ENCODE data around the gene HLA-E. TPM values are rescaled to one million over a fixed set of nuclear protein-coding genes. Genes with fewer than 3 reads are reported as not detected.

Gene HLA-E
- total RNA-seq, result 100 to 1,000 TPM; 440 to 636 TPM
- polyA plus RNA-seq (ENCODE audit: insufficient read length in 6 of 6), result 100 to 1,000 TPM; 184 to 210 (median 196) TPM
- long read RNA-seq, donor 1, transcript HLA-E-201 (8 exons, 2,601 nt), result major isoform, 73 of 144 reads
- long read RNA-seq, donor 1, transcript HLA-E-202 (2 exons, 726 nt), result minor isoform, 6 of 144 reads
- long read RNA-seq, donor 1, partial matches to known transcripts, result 65 of 144 reads
- long read RNA-seq, donor 1, other reads (novel, unspliced or antisense), result 0 of 144 reads
- long read RNA-seq, donor 2, transcript HLA-E-201 (8 exons, 2,601 nt), result major isoform, 36 of 167 reads
- long read RNA-seq, donor 2, partial matches to known transcripts, result 122 of 167 reads
- long read RNA-seq, donor 2, other reads (novel, unspliced or antisense), result 7 of 167 reads
- long read RNA-seq, donor 3, transcript HLA-E-201 (8 exons, 2,601 nt), result major isoform, 60 of 70 reads
- long read RNA-seq, donor 3, partial matches to known transcripts, result 0 of 70 reads
- long read RNA-seq, donor 3, other reads (novel, unspliced or antisense), result 9 of 70 reads
- long read RNA-seq, donor 4, transcript HLA-E-201 (8 exons, 2,601 nt), result major isoform, 569 of 689 reads
- long read RNA-seq, donor 4, partial matches to known transcripts, result 59 of 689 reads
- long read RNA-seq, donor 4, other reads (novel, unspliced or antisense), result 61 of 689 reads
- long read RNA-seq, donor 5, transcript HLA-E-202 (2 exons, 726 nt), result minor isoform, 7 of 108 reads
- long read RNA-seq, donor 5, transcript HLA-E-201 (8 exons, 2,601 nt), result major isoform, 54 of 108 reads
- long read RNA-seq, donor 5, partial matches to known transcripts, result 34 of 108 reads
- long read RNA-seq, donor 5, other reads (novel, unspliced or antisense), result 13 of 108 reads
- long read RNA-seq, donor 6, transcript HLA-E-201 (8 exons, 2,601 nt), result major isoform, 54 of 120 reads
- long read RNA-seq, donor 6, partial matches to known transcripts, result 58 of 120 reads
- long read RNA-seq, donor 6, other reads (novel, unspliced or antisense), result 5 of 120 reads
- long read RNA-seq, donor 7, transcript HLA-E-201 (8 exons, 2,601 nt), result major isoform, 49 of 62 reads
- long read RNA-seq, donor 7, partial matches to known transcripts, result 12 of 62 reads
- long read RNA-seq, donor 7, other reads (novel, unspliced or antisense), result 0 of 62 reads
- long read RNA-seq, donor 8, transcript HLA-E-201 (8 exons, 2,601 nt), result major isoform, 47 of 78 reads
- long read RNA-seq, donor 8, partial matches to known transcripts, result 23 of 78 reads
- long read RNA-seq, donor 8, other reads (novel, unspliced or antisense), result 6 of 78 reads
- long read RNA-seq, donor 9, result 0 reads
- long read RNA-seq, donor 10, transcript HLA-E-201 (8 exons, 2,601 nt), result major isoform, 1,199 of 1,364 reads
- long read RNA-seq, donor 10, partial matches to known transcripts, result 100 of 1,364 reads
- long read RNA-seq, donor 10, other reads (novel, unspliced or antisense), result 65 of 1,364 reads
- long read RNA-seq, donor 11, transcript HLA-E-201 (8 exons, 2,601 nt), result major isoform, 22 of 30 reads
- long read RNA-seq, donor 11, partial matches to known transcripts, result 0 of 30 reads
- long read RNA-seq, donor 11, other reads (novel, unspliced or antisense), result 8 of 30 reads
- long read RNA-seq, donor 12, transcript HLA-E-201 (8 exons, 2,601 nt), result major isoform, 39 of 64 reads
- long read RNA-seq, donor 12, partial matches to known transcripts, result 15 of 64 reads
- long read RNA-seq, donor 12, other reads (novel, unspliced or antisense), result 10 of 64 reads

DNA sequence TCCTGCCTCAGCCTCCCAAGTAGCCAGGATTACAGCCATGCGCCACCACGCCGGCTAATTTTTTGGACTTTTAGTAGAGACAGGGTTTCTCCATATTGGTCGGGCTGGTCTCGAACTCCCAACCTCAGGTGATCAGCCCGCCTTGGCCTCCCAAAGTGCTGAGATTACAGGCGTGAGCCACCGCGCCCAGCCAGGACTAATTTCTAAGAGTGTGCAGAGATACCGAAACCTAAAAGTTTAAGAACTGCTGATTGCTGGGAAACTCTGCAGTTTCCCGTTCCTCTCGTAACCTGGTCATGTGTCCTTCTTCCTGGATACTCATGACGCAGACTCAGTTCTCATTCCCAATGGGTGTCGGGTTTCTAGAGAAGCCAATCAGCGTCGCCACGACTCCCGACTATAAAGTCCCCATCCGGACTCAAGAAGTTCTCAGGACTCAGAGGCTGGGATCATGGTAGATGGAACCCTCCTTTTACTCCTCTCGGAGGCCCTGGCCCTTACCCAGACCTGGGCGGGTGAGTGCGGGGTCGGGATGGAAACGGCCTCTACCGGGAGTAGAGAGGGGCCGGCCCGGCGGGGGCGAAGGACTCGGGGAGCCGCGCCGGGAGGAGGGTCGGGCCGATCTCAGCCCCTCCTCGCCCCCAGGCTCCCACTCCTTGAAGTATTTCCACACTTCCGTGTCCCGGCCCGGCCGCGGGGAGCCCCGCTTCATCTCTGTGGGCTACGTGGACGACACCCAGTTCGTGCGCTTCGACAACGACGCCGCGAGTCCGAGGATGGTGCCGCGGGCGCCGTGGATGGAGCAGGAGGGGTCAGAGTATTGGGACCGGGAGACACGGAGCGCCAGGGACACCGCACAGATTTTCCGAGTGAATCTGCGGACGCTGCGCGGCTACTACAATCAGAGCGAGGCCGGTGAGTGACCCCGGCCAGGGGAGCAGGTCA is at the start of gene HLA-E:
HLA-E (plus strand) TSS at position 429 of the 945 bp plus-strand sequence; CDS start at position 452, 23 bp downstream.
- Histone ChIP-seq H3K36me3 (peaks cover 0 to 43% of the 10 kb centered on the region in 2 donors), H3K4me1 (peaks cover 16 to 55% of the 10 kb centered on the region in 2 donors), H3K27me3 (no peaks in the 10 kb centered on the region), H3K27ac (peak within 1 kb of the TSS; percentile 96 to 99), H3K9me3 (no peaks in the 10 kb centered on the region), H3K4me3 (peak within 1 kb of the TSS; percentile 89 to 100)
- ATAC-seq (peak; percentile 95), DNase-seq (peak; percentile 89 to 99 (median 97))
- TF ChIP-seq, protein P1, sequence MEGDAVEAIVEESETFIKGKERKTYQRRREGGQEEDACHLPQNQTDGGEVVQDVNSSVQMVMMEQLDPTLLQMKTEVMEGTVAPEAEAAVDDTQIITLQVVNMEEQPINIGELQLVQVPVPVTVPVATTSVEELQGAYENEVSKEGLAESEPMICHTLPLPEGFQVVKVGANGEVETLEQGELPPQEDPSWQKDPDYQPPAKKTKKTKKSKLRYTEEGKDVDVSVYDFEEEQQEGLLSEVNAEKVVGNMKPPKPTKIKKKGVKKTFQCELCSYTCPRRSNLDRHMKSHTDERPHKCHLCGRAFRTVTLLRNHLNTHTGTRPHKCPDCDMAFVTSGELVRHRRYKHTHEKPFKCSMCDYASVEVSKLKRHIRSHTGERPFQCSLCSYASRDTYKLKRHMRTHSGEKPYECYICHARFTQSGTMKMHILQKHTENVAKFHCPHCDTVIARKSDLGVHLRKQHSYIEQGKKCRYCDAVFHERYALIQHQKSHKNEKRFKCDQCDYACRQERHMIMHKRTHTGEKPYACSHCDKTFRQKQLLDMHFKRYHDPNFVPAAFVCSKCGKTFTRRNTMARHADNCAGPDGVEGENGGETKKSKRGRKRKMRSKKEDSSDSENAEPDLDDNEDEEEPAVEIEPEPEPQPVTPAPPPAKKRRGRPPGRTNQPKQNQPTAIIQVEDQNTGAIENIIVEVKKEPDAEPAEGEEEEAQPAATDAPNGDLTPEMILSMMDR (IDR thresholded peaks at IDR 0.05), result no peak
- intact Hi-C loops (cut with DNase I), result loop anchor here in 1 of 2 donors (5.0 kb wide), 2 partner anchors 43 to 58 kb away; no protein-coding TSS in a partner anchor

DNA sequence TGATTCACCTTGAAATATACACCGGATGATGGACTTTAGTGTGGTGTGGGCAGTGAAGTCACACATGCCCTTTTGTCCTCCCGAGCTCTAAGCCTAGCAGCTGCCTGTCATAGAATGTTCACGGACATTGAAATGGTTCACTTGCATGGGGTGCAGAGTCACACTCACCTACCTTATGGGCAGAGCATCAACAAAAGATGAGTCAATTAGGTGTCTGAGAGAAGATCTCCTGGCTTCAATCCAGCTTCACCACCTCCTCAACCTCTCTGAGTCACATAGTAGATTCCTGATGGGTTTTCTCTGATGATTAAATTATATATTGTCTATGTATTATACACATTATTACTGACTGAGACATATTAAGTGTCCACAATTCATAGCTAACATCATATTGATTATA is 48.1 kb upstream of the HLA-E start:
- TF ChIP-seq, protein P1 (IDR thresholded peaks at IDR 0.05), result no peak
- H3K4me3 ChIP-seq, result no peak overlapping the region
- H3K27me3 ChIP-seq, result peaks cover 49 to 99% of the 10 kb centered on the region in 2 donors
- no peak overlapping the region for H3K27ac ChIP-seq
- H3K4me1 ChIP-seq, result no peaks in the 10 kb centered on the region
- ATAC-seq (no peak), DNase-seq (no peak)
- H3K9me3 ChIP-seq, result no peaks in the 10 kb centered on the region
- intact Hi-C loops (cut with DNase I), result no loop called here
- H3K36me3 ChIP-seq, result no peaks in the 10 kb centered on the region

DNA sequence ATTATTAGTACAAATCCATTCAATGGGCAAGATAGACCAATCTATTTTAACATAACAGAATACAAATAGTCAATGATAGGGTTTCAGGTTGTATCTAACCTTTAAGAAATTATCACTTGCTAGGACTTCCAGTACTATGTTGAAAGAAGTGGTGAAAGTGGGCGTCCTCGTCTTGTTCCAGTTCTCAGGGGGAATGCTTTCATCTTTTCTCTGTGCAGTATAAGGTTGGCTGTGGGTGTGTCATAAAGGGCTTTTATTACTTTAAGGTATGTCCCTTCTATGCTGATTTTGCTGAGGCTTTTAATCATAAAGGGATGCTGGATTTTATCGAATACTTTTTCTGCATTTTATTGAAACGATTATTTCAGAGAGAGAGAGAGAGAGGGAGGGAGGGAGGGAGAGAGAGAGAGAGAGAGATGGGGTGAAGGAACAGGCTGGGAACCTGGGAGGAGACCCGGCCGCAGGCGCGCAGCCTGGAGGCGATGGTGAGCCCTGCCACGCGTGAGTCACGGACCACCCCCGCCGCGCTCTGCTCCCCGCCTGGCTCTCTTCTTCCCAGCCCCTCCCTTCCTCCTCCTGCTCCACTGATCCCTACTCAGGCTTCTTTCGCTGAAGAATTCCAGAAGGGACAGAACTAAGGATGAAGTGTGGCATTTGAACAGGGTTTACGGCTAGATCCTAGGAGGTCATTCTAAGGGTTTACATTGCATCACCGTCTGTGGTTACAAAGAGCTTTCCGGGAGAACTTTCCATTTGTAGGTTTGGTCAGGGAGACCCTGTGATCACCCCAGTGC is 45.5 kb upstream of the HLA-E start:
- H3K36me3 ChIP-seq, result no peaks in the 10 kb centered on the region
- no peaks in the 10 kb centered on the region for H3K9me3 ChIP-seq
- intact Hi-C loops (cut with DNase I), result no loop called here
- peaks cover 74 to 100% of the 10 kb centered on the region in 2 donors for H3K27me3 ChIP-seq
- ATAC-seq, result peak; percentile 67
- TF ChIP-seq, protein P1 (IDR thresholded peaks at IDR 0.05), result no peak
- DNase-seq, result no peak
- H3K27ac ChIP-seq, result no peak overlapping the region
- H3K4me3 ChIP-seq, result no peak overlapping the region
- H3K4me1 ChIP-seq, result no peaks in the 10 kb centered on the region

Data from left lung (tissue), 14 donors.